ENCODE results near the gene C14orf39.

GRCh38 chr14:60430276-60430675 lies 55.6 kb downstream of the C14orf39 start:
- TF ChIP-seq EZH2 (IDR thresholded peaks at IDR 0.05; ENCODE audit: insufficient read depth, poor library complexity, severe bottlenecking) (no peak), EZH2phosphoT487 (IDR thresholded peaks at IDR 0.05; ENCODE audit: insufficient read depth, low read depth) (no peak)
